ENCODE data around the gene GUCY2D. TPM values are rescaled to one million over a fixed set of nuclear protein-coding genes. Genes with fewer than 3 reads are reported as not detected.

The GUCY2D gene
- total RNA-seq, 4 donors from 2014 or later, result 0.14 TPM; not detected in 3

DNA sequence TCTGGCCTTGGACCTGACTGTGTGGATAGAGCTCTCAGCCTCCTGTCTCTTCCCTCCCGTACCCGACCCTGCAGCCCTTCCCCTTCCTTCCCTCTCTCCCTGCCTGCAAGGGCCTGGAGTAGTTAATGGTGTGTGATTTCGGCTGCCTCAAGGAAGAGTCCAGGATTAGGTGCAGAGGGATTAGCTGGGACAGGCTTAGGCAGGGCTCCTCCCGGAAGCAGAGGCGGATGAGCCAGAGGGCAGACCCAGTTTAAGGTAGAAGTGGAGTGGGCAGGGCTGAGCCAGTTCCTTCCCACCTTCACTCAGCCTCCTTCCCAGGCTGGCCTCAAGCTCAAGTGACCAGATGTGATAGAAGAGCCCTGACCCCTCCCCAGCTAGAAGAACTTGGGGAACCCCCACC lies 16.8 kb downstream of the GUCY2D start:
- Histone ChIP-seq H3K27me3 (peaks cover 22% of the 10 kb centered on the region), H3K4me1 (peaks cover 7 to 18% (median 12%) of the 10 kb centered on the region in 4 donors), H3K27ac (no peak overlapping the region), H3K9me3 (no peaks in the 10 kb centered on the region), H3K36me3 (no peaks in the 10 kb centered on the region), H3K4me3 (no peak overlapping the region)
- WGBS, 2 donors (ENCODE audit: low coverage in 1 of 2), result 82% methylated on average over 5 of the region's 5 CpGs; no CpG with 5 or more reads in 1 of the 2 donors
- TF ChIP-seq EP300 (IDR thresholded peaks at IDR 0.05; ENCODE audit: low read depth) (no peak), POLR2AphosphoS5 (IDR thresholded peaks at IDR 0.05) (no peak), POLR2A (IDR thresholded peaks at IDR 0.05) (no peak)
- TF ChIP-seq, protein P1, sequence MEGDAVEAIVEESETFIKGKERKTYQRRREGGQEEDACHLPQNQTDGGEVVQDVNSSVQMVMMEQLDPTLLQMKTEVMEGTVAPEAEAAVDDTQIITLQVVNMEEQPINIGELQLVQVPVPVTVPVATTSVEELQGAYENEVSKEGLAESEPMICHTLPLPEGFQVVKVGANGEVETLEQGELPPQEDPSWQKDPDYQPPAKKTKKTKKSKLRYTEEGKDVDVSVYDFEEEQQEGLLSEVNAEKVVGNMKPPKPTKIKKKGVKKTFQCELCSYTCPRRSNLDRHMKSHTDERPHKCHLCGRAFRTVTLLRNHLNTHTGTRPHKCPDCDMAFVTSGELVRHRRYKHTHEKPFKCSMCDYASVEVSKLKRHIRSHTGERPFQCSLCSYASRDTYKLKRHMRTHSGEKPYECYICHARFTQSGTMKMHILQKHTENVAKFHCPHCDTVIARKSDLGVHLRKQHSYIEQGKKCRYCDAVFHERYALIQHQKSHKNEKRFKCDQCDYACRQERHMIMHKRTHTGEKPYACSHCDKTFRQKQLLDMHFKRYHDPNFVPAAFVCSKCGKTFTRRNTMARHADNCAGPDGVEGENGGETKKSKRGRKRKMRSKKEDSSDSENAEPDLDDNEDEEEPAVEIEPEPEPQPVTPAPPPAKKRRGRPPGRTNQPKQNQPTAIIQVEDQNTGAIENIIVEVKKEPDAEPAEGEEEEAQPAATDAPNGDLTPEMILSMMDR (IDR thresholded peaks at IDR 0.05), result no peak
- DNase-seq, result no peak
- in situ Hi-C loops (cut with MboI; ENCODE audit: low pct_ligation_motif_present in 1 of 4, low pct_unique_long_range_greater_than_20kb in 1 of 4, low sequenced_read_pairs in 3 of 4), result no loop called here
- intact Hi-C loops (cut with DNase I; ENCODE audit: low total_unique reads), result no loop called here

DNA sequence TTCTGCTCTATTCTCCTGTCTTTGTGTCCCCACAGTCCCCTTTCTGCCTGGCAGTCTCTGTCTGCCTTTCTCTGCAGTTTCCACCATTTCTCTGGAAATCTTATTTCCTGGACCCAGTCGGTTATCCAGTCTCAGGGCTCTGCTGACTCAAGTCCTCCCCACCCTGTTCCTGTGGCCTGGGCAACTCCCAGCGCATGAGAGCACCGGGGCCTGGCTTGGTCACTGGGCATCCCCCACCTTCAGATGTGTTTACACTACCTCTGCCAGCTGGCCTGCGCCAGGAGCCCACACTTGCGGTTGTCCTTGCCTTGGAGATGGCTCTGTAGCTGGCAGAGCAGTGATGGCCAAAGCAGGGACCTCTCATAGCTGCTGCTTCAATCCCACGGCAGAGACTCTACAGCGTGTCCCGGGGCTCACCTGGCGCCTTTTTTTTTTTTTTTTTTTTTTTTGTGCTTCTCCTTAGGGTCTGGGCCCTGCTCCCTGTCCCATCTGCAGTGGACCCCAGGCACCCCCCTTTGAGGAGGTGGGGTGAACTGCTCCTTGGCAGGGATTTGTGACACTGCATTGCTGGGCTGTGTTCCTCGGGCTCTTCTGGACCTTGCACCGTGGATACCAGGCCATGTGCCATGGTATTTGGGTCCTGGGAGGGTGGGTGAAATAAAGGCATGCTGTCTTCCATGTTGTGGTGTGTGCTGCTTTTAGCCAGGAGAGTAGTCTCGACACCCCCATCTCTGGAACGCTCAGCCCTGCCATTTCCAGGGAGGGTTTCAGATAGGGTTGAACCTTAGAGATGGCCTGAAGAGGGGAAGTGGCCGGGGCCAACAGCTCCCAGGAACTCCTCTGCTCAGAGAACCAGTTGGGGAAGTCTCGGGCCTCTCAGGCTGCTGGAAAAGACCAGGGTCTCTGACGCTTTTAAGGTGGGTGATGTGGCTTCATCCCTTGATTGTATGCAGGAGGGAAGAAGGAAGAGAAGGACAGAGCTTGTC lies 17.5 kb downstream of the GUCY2D start:
- in situ Hi-C loops (cut with MboI; ENCODE audit: low pct_ligation_motif_present in 1 of 4, low pct_unique_long_range_greater_than_20kb in 1 of 4, low sequenced_read_pairs in 3 of 4) (no loop called here), intact Hi-C loops (cut with DNase I; ENCODE audit: low total_unique reads) (no loop called here)
- 50 to 77% methylated on average over 5 to 16 of the region's 16 CpGs for WGBS, 2 donors (ENCODE audit: low coverage in 1 of 2)
- DNase-seq, result no peak
- H3K9me3 ChIP-seq, result no peaks in the 10 kb centered on the region
- no peaks in the 10 kb centered on the region for H3K36me3 ChIP-seq
- TF ChIP-seq POLR2A (IDR thresholded peaks at IDR 0.05) (no peak), POLR2AphosphoS5 (IDR thresholded peaks at IDR 0.05) (no peak), EP300 (IDR thresholded peaks at IDR 0.05; ENCODE audit: low read depth) (no peak)
- TF ChIP-seq, protein P1 (IDR thresholded peaks at IDR 0.05), result no peak
- H3K4me1 ChIP-seq, result peaks cover 7 to 18% (median 12%) of the 10 kb centered on the region in 4 donors
- no peak overlapping the region for H3K4me3 ChIP-seq
- H3K27ac ChIP-seq, result no peak overlapping the region
- H3K27me3 ChIP-seq, result peaks cover 15% of the 10 kb centered on the region

DNA sequence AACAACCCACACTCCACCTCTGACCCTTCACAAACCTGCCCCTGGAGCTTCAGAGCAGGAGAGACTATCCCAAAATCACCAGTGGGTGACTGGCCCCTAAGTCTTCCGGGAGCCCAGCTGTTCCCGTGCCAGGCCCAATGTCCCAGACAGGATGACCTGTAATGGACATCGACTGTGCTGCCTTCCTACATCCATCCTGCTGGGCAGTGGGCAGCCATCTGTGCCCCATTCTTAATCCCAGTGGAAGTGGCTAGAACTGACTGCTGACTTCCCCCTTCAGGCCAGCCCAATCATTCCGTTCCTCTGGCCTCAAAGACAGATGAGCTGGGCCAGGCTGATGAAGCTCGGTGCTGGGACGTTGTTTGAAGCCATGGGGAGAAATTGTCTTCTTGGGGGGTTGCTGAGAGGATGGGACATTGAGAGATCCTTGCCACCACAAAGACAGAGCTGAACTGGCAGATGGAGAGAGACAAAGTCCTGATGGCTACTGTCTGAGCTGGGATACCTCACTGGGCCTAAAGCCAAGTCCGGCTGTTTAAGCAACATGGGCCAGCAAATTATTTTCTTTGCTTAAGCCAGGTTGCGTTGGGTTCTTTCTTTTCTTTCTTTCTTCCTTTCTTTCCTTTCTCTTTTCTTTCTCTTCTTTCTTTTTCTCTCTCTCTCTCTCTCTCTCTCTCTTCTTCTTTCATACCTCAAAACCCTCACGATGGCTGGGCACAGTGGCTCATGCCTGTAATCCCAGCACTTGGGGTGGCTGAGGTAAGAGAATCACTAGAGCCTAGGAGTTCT lies 18.6 kb downstream of the GUCY2D start:
- H3K4me3 ChIP-seq, result no peak overlapping the region
- DNase-seq, result no peak
- peaks cover 5% of the 10 kb centered on the region for H3K27me3 ChIP-seq
- intact Hi-C loops (cut with DNase I; ENCODE audit: low total_unique reads), result no loop called here
- TF ChIP-seq POLR2A (IDR thresholded peaks at IDR 0.05) (no peak), POLR2AphosphoS5 (IDR thresholded peaks at IDR 0.05) (no peak), EP300 (IDR thresholded peaks at IDR 0.05; ENCODE audit: low read depth) (no peak)
- TF ChIP-seq, protein P1 (IDR thresholded peaks at IDR 0.05), result no peak
- no peaks in the 10 kb centered on the region for H3K9me3 ChIP-seq
- H3K36me3 ChIP-seq, result no peaks in the 10 kb centered on the region
- in situ Hi-C loops (cut with MboI; ENCODE audit: low pct_ligation_motif_present in 1 of 4, low pct_unique_long_range_greater_than_20kb in 1 of 4, low sequenced_read_pairs in 3 of 4), result no loop called here
- 83 to 89% methylated on average over 1 to 9 of the region's 9 CpGs for WGBS, 2 donors (ENCODE audit: low coverage in 1 of 2)
- H3K4me1 ChIP-seq, result peaks cover 6 to 13% (median 8%) of the 10 kb centered on the region in 4 donors
- no peak overlapping the region for H3K27ac ChIP-seq

Data from transverse colon (tissue), 4 donors.